C4-2B (cell line): ENCODE data around the gene SESN1.

ENCODE experiments used
- H3K27ac ChIP-seq: fragments of 450-650 bp; 2 replicates; pipeline ENCODE4 v1.5.1; 2017
- ZFX ChIP-seq: fragments of 450-650 bp; IDR thresholded peaks from 2 replicates; pipeline ENCODE4 v1.6.1; 2017
- TF ChIP-seq, protein P1 (sequence below): fragments of 450-650 bp; conservative IDR thresholded peaks from 2 replicates; pipeline ENCODE4 v1.5.1; 2017; ENCODE audit warnings: mild to moderate bottlenecking

SESN1 gene

DNA sequence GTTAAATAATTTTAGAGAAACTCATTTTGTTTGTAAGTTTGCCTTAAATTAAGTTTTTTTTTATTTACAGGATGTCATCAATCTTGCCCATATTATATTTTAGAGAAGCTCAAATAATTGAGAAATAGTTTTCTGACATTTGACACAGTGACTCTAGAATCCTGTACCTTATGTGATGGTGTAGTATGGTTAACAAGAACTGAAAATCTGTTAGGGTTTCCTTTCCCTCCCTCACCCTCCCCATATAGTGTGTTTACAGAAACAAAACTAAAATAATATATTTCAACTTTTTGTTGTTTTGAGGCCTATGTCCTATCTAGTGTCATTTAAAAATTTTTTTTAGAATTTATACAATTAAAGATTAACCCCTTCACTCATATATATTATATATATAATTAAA, 91.8 kb downstream of the SESN1 start:
- TF ChIP-seq ZFX = no peak
- TF ChIP-seq, protein P1, sequence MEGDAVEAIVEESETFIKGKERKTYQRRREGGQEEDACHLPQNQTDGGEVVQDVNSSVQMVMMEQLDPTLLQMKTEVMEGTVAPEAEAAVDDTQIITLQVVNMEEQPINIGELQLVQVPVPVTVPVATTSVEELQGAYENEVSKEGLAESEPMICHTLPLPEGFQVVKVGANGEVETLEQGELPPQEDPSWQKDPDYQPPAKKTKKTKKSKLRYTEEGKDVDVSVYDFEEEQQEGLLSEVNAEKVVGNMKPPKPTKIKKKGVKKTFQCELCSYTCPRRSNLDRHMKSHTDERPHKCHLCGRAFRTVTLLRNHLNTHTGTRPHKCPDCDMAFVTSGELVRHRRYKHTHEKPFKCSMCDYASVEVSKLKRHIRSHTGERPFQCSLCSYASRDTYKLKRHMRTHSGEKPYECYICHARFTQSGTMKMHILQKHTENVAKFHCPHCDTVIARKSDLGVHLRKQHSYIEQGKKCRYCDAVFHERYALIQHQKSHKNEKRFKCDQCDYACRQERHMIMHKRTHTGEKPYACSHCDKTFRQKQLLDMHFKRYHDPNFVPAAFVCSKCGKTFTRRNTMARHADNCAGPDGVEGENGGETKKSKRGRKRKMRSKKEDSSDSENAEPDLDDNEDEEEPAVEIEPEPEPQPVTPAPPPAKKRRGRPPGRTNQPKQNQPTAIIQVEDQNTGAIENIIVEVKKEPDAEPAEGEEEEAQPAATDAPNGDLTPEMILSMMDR = no peak
- H3K27ac ChIP-seq = no peak overlapping the region

DNA sequence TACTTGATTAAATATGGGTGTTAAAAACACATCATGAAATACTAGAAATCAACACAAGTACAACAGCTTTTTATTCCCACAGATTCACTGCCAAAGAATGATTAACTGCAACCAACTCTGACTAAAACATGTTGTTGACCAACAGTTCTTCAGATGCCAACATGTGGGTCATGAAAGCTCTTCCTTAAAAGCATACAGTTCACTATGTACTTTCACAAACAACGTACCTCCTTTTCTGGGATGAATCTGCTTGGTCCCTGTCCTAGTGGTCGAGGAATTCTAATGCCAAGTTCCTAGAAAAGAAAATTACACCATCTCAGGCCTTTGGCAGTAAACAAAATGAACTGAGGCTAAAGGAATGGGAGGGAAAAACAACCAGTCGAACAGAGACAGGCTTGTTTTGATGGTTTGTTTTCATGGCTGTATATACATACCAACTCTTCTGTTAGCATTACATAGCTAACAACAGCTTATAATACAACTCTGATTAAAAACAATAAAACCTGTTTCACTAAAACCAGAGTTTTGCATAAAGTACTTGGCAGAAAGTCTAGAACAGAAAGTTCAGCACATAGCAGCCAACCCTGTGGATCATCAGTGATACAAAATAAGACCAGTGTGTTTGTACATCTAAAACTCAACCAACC, 92.5 kb downstream of the SESN1 start:
- TF ChIP-seq, protein P1 = no peak
- no peak for TF ChIP-seq ZFX
- H3K27ac ChIP-seq = no peak overlapping the region

DNA sequence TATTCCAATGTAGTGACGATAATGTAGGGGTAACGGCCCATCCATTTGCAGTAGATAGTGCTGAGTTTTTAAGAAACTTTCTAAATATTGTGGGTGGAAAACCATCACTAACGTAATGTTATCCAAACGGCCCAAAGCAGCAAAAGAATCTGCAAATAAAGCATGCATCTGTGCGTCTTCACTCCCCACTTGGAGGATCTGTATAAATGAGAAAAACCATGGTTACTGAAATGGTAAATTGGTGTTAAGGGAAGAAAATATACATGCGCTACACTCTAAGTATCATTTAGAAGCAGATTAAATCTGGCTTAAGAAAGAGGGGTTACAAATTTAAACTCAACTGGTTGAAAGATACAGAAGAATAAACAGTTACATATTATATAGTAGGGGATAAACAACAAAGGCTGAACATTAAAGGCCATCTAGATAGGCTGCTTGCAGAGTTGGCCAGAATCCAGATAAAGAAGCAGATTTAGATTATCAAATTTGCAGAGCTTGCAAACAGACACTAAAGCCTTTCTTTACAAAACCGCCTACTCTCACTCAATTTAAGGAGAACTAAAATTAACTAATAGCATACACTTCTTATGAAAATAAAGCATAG, 93.3 kb downstream of the SESN1 start:
- H3K27ac ChIP-seq = no peak overlapping the region
- TF ChIP-seq, protein P1 = no peak
- no peak for TF ChIP-seq ZFX

DNA sequence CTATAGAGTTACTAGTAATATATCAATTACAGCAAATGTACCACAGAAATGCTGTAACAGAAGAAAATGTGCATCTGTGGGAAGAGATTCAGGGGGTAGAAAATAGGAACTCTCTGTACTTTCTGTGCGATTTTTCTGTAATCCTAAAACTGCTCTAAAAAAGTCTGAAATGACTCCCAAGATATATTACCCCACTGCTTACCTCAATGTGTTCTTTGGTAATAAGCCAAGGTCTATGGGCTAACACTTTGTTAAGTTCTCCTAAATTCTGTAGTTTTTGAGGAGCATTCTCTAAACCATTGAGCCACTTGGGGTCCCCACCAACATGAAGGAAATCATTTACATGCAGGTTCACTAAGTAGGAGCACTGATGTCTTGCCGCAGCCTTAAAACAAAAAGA, 94.4 kb downstream of the SESN1 start:
- no peak for TF ChIP-seq ZFX
- TF ChIP-seq, protein P1 = no peak
- no peak overlapping the region for H3K27ac ChIP-seq

DNA sequence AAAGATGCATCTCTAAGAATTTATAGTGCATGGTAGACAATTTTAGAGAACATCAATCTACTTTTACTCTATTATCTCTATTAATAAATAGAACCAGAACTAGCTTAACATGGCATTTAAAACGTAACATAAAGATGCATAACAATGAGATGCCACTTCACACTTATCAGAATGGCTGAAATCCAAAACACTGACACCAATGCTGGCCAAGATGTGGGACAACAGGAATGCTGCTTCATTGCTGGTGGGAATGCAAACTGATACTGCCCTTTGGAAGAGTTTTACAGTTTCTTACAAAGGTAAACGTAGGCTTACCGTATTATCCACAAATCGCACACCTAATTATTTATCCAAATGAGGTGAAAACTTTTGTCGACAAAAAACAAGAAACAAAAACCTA, 95.2 kb downstream of the SESN1 start:
- H3K27ac ChIP-seq = no peak overlapping the region
- no peak for TF ChIP-seq ZFX
- TF ChIP-seq, protein P1 = no peak

DNA sequence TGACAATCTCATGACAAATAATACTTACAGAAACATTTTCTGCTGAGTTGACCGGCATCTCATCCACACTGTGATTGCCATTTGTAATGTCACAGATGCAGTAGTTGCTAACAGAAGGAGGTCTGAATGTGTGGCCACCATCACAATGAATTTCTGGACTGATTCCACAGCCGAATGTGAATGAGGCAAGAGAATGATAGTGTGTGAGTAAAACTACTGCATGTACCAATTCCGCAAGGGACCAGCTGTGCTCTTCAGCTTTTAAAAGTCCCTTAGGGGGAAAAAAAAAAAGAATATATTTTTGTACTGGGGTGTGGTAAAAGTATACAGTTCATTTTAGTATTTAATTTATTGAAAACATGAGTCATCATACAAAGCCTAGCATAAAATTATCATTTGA, 96.2 kb downstream of the SESN1 start:
- no peak for TF ChIP-seq ZFX
- TF ChIP-seq, protein P1 = no peak
- H3K27ac ChIP-seq = no peak overlapping the region

DNA sequence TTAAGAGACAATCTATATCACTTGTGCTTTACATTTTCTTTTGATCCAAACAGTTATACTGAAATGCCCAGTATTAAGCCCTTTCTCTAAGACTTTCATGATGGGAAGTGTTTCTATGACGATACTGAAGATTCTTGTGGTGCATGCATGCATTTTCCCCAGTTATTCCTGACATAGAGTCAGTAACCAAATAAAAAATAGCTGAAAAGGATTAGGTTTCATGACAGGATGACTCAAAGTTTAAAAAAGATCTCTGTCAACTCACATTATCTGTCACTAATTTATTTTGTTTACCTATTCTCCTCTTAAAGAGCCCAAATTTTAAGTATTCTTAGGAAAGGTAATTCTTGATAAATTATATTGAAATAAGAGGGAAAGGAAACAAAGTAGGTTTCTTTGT, 98.4 kb downstream of the SESN1 start:
- H3K27ac ChIP-seq = no peak overlapping the region
- TF ChIP-seq, protein P1 = no peak
- TF ChIP-seq ZFX = no peak
